T-helper 2 cell treated with Interferon-gamma antibody and Interleukin-4, amounts not matched to agents 5 μg/mL and 100 μg/mL, for 36 hours (primary cell): ENCODE data around the gene CTAGE6.
"Not testable (repeated sequence)": the region's sequence is repeated elsewhere in the genome, so short reads cannot be mapped to it uniquely, and the experiment has no call there.

Source experiments
- DNase-seq: peaks from one replicate; pipeline ENCODE4 v3.0.0; 2021; ENCODE audit warnings: low spot score
- H3K27ac Mint-ChIP-seq: one replicate; pipeline ENCODE4 v1.8.0; 2021; ENCODE audit warnings: mild to moderate bottlenecking, mixed read lengths
- H3K27me3 Mint-ChIP-seq: one replicate; pipeline ENCODE4 v1.8.0; 2021; ENCODE audit warnings: low read depth, mixed read lengths
- H3K36me3 Mint-ChIP-seq: one replicate; pipeline ENCODE4 v1.8.0; 2021; ENCODE audit warnings: low read depth, mixed read lengths
- H3K4me1 Mint-ChIP-seq: one replicate; pipeline ENCODE4 v1.8.0; 2021; ENCODE audit warnings: low read depth, mixed read lengths
- H3K4me3 Mint-ChIP-seq: one replicate; pipeline ENCODE4 v1.8.0; 2022; ENCODE audit warnings: mild to moderate bottlenecking, moderate library complexity, mixed read lengths
- H3K9me3 Mint-ChIP-seq: one replicate; pipeline ENCODE4 v1.8.0; 2021; ENCODE audit warnings: mixed read lengths

CTAGE6 gene

GRCh38 chr7:143737037-143737819 lies 20.3 kb downstream of the CTAGE6 start:
- H3K9me3 Mint-ChIP-seq, H3K4me3 Mint-ChIP-seq, DNase-seq, H3K27me3 Mint-ChIP-seq, H3K27ac Mint-ChIP-seq: not testable (repeated sequence)
- Mint-ChIP-seq H3K4me1 (peaks cover 16% of the 10 kb centered on the region), H3K36me3 (peaks cover 12% of the 10 kb centered on the region)

GRCh38 chr7:143735962-143736361 lies 21.5 kb downstream of the CTAGE6 start:
- Mint-ChIP-seq H3K4me1 (peaks cover 15% of the 10 kb centered on the region), H3K9me3 (no peaks in the 10 kb centered on the region), H3K27me3 (no peaks in the 10 kb centered on the region), H3K27ac (no peak overlapping the region), H3K36me3 (peaks cover 18% of the 10 kb centered on the region), H3K4me3 (no peak overlapping the region)
- DNase-seq: no peak

DNA sequence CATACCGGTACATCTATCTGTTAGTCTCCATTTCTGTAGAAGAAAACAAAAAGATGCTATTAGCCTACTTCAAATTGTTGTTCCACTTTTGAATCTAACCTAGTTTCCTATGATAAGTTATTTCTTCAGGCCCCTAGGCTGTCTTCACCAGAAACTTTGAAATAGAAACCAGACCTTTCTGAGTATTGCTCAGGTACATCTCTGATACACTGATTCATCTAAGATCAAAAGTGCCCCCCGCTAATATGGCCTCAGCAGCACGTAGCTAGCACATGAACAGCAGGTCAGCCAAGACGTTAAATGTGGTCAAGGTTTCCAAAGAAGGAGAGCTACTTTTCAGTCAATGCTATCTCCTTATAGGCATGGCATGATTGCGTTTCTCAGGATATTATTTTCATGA lies 23.6 kb downstream of the CTAGE6 start:
- Mint-ChIP-seq H3K4me3 (no peak overlapping the region), H3K4me1 (peaks cover 15% of the 10 kb centered on the region), H3K27me3 (no peaks in the 10 kb centered on the region), H3K9me3 (no peaks in the 10 kb centered on the region), H3K27ac (no peak overlapping the region), H3K36me3 (peaks cover 39% of the 10 kb centered on the region)
- no peak for DNase-seq

- peaks cover under 1% of the 10 kb centered on the region for H3K4me1 Mint-ChIP-seq
- H3K27me3 Mint-ChIP-seq: no peaks in the 10 kb centered on the region
- H3K4me3 Mint-ChIP-seq: no peak overlapping the region
- no peak for DNase-seq
- H3K9me3 Mint-ChIP-seq: no peaks in the 10 kb centered on the region
- H3K36me3 Mint-ChIP-seq: peaks cover 43% of the 10 kb centered on the region
- no peak overlapping the region for H3K27ac Mint-ChIP-seq
Measured at GRCh38 chr7:143728333-143728862, 29.1 kb downstream of the CTAGE6 start.

GRCh38 chr7:143727561-143727960 lies 29.9 kb downstream of the CTAGE6 start:
- H3K4me3 Mint-ChIP-seq, DNase-seq, H3K27me3 Mint-ChIP-seq, H3K4me1 Mint-ChIP-seq, H3K9me3 Mint-ChIP-seq, H3K27ac Mint-ChIP-seq: not testable (repeated sequence)
- H3K36me3 Mint-ChIP-seq: peaks cover 38% of the 10 kb centered on the region

DNA sequence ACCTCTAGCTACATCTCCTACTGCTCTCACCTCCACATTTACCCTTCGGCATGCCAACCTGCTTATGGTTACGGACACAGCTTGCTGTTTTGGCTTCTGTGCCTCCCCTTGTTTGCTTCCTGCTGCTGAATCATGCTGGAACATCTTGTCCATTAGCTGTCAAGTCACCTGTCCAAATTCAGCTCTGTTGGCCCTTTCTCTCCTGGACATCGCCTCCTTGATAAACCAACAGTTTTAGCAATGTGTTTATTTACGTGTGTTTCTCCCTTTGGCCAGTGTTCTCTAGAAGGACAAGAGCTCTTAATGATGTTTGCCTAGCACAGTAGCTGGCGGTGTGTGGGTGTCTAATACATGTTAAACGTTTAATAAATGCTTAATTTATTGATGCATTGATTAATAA lies 31.4 kb downstream of the CTAGE6 start:
- peaks cover 32% of the 10 kb centered on the region for H3K36me3 Mint-ChIP-seq
- not testable (repeated sequence) for H3K9me3 Mint-ChIP-seq, H3K27me3 Mint-ChIP-seq, H3K4me1 Mint-ChIP-seq, H3K4me3 Mint-ChIP-seq, DNase-seq, H3K27ac Mint-ChIP-seq

GRCh38 chr7:143720335-143720734 lies 37.2 kb downstream of the CTAGE6 start:
- not testable (repeated sequence) for H3K4me3 Mint-ChIP-seq, H3K4me1 Mint-ChIP-seq, H3K27ac Mint-ChIP-seq, H3K9me3 Mint-ChIP-seq, H3K36me3 Mint-ChIP-seq, DNase-seq, H3K27me3 Mint-ChIP-seq

- not testable (repeated sequence) for H3K27ac Mint-ChIP-seq, DNase-seq
Measured at GRCh38 chr7:143715543-143716193, 41.8 kb downstream of the CTAGE6 start.

DNA sequence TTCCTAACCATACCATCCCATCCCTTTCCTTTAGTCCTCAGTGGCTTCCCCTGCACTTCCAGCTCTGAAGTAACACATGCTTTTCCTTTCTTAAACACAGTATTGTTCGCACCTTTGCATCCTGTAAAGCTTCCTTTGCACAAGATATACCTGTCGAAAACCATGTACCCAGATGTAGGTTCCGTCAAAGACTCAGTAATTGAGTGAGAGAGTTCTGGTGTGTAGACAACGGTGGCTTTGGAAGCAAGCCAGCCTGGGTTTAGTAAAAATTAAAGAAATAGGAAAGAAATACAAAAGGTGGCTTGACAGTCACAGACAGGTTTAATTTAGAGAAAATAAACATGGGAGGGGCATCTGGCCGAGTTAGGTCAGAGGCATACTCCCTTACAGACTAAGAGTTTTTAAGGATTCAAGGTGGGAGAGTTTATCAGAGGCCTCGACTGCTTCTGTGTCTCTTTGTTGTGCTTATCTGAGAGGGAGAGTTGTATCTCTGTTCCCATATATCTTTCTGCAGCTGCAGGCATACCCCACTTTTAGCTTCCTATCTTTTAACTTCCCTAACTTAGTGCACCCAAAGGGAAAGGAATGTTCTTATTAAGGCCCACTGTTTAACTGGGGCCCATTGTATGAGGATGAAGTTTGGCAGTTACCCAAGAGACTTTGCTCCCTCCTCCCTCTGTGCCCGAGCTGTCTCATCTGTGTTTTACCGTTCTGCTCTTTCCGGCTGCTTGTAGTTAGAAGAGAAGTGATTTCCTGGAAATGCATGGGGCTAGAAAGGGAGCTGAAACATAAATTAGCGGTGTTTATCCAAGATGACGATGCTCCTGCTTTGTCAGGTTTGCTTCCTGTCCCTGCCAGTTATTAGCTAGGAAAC lies 42.7 kb downstream of the CTAGE6 start:
- not testable (repeated sequence) for H3K4me1 Mint-ChIP-seq, H3K27ac Mint-ChIP-seq, H3K36me3 Mint-ChIP-seq, H3K4me3 Mint-ChIP-seq, H3K9me3 Mint-ChIP-seq, H3K27me3 Mint-ChIP-seq, DNase-seq

More at GRCh38 chr7:143715543-143716193, 41.8 kb downstream of the CTAGE6 start:
- not testable (repeated sequence) for H3K27me3 Mint-ChIP-seq, H3K9me3 Mint-ChIP-seq, H3K4me1 Mint-ChIP-seq, H3K4me3 Mint-ChIP-seq, H3K36me3 Mint-ChIP-seq

DNA sequence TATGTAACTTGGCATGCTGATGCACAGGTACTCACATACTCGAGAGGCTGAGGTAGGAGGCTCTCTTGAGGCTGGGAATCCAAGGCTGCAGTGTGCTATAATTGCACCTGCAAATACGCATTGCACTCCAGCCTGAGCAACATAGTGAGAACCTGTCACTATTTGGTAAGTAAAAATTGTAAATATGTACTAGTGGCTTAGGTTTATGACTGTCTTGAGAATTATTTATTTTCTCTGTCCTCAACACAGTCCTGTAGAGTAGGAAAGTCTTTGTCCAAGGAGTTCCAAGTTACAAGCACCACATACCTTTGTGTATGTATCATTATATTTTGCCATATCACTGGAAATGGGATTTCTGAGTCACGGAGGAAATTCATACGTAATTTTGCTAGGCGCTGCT lies 45.1 kb downstream of the CTAGE6 start:
- not testable (repeated sequence) for H3K4me1 Mint-ChIP-seq, H3K27ac Mint-ChIP-seq, H3K36me3 Mint-ChIP-seq, H3K27me3 Mint-ChIP-seq, DNase-seq, H3K9me3 Mint-ChIP-seq, H3K4me3 Mint-ChIP-seq

DNA sequence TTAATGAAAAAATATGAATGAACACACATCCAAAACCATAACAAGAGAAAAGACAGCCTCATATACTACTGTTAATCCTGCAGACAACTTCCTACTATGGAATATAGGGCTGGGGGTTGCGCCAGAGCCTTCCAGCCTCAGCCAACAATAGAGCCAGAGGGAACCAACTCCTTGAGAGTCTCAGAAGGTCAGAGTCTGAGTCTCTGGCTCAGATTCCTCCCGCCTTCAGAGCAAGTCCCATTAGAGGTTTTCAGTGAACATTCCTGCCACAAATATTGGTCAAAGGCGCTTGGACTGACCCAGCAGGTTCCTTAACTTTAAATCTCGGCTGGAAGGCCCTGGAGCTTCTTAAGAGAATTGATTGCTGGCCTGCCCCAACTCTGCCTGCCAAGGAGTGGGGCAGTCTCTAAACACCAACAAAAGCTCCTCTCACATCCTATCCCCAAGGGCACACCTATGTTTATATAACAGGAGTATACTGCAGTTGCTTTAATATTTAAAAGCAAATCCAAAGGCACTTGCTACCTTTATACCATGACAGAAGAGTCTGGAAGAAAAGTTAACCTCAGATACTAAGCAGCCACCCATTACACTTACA lies 45.7 kb downstream of the CTAGE6 start:
- not testable (repeated sequence) for H3K27me3 Mint-ChIP-seq, DNase-seq, H3K4me3 Mint-ChIP-seq, H3K27ac Mint-ChIP-seq, H3K36me3 Mint-ChIP-seq, H3K4me1 Mint-ChIP-seq, H3K9me3 Mint-ChIP-seq

DNA sequence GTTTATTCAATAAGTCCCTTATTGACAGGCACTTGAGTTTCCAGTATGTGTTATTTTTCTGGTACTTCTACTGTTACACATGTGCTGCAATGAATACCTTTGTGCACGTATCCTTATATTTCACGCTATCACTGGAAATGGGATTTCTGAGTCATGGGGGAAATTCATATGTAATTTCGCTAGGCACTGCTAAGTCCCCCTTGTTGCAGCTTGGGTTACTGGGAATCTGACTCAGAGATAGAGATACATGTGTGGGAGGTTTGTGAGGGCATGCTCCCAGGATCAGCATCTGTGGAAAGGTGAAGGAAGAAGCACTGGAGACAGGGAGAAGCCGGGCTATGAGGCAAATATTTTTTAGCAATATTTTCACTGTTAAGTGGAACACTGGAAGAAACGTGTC lies 47.6 kb downstream of the CTAGE6 start:
- H3K36me3 Mint-ChIP-seq: not testable (repeated sequence)

More for the DNA sequence above, 47.6 kb downstream of the CTAGE6 start:
- not testable (repeated sequence) for H3K4me1 Mint-ChIP-seq, H3K27me3 Mint-ChIP-seq, H3K4me3 Mint-ChIP-seq, H3K27ac Mint-ChIP-seq, H3K9me3 Mint-ChIP-seq, DNase-seq
